ENCODE results near the gene SPATC1L. TPM values are rescaled to one million over a fixed set of nuclear protein-coding genes. Genes with fewer than 3 reads are reported as not detected.
A peak's percentile ranks its signal among the peaks of the same experiment; 100 is the strongest.
"Not testable (repeated sequence)": the region's sequence is repeated elsewhere in the genome, so short reads cannot be mapped to it uniquely, and the experiment has no call there.

The SPATC1L gene
- total RNA-seq, 1 experiment from 2014 or later, result 12.7 TPM

- peak; percentile 23 for DNase-seq (ENCODE audit: low spot score)
Measured at GRCh38 chr21:46184625-46185555, 631 bp upstream of the SPATC1L start.

GRCh38 chr21:46183337-46183909, 836 bp downstream of the SPATC1L start:
- not testable (repeated sequence) for DNase-seq (ENCODE audit: low spot score)

- no peak for DNase-seq (ENCODE audit: low spot score)
Measured at GRCh38 chr21:46182548-46183336, 1.5 kb downstream of the SPATC1L start.

- DNase-seq (ENCODE audit: low spot score), result no peak
Measured at GRCh38 chr21:46181953-46182547, 2.2 kb downstream of the SPATC1L start.

GRCh38 chr21:46181436-46181835, 2.8 kb downstream of the SPATC1L start:
- no peak for DNase-seq (ENCODE audit: low spot score)

- no peak for DNase-seq (ENCODE audit: low spot score)
Measured at GRCh38 chr21:46180778-46181391, 3.4 kb downstream of the SPATC1L start.

- no peak for DNase-seq (ENCODE audit: low spot score)
Measured at GRCh38 chr21:46180079-46180722, 4.1 kb downstream of the SPATC1L start.

- no peak for DNase-seq (ENCODE audit: low spot score)
Measured at GRCh38 chr21:46179708-46180078, 4.6 kb downstream of the SPATC1L start.

GRCh38 chr21:46178961-46179360, 5.3 kb downstream of the SPATC1L start:
- DNase-seq (ENCODE audit: low spot score), result no peak

- DNase-seq (ENCODE audit: low spot score), result not testable (repeated sequence)
Measured at GRCh38 chr21:46176443-46177129, 7.7 kb downstream of the SPATC1L start.

- DNase-seq (ENCODE audit: low spot score), result no peak
Measured at GRCh38 chr21:46173573-46173972, 10.7 kb downstream of the SPATC1L start.

GRCh38 chr21:46172863-46173528, 11.3 kb downstream of the SPATC1L start:
- no peak for DNase-seq (ENCODE audit: low spot score)

- no peak for DNase-seq (ENCODE audit: low spot score)
Measured at GRCh38 chr21:46171996-46172862, 12.0 kb downstream of the SPATC1L start.

GRCh38 chr21:46171585-46171984, 12.7 kb downstream of the SPATC1L start:
- no peak for DNase-seq (ENCODE audit: low spot score)

- not testable (repeated sequence) for DNase-seq (ENCODE audit: low spot score)
Measured at GRCh38 chr21:46170436-46171193, 13.6 kb downstream of the SPATC1L start.

GRCh38 chr21:46168659-46169386, 15.4 kb downstream of the SPATC1L start:
- no peak for DNase-seq (ENCODE audit: low spot score)

- no peak for DNase-seq (ENCODE audit: low spot score)
Measured at GRCh38 chr21:46168238-46168637, 16.0 kb downstream of the SPATC1L start.
